GM12872 (cell line): ENCODE data around the gene AFG1L.

ENCODE experiments used
- TF ChIP-seq, protein P1 (sequence below): IDR thresholded peaks from 3 replicates; pipeline ENCODE4 v1.5.1; 2011; ENCODE audit warnings: low read depth, mild to moderate bottlenecking, low read length, moderate library complexity; ENCODE audit not compliant: insufficient read depth

Gene AFG1L

GRCh38 chr6:108454356-108454755 lies 159.5 kb downstream of the AFG1L start:
- TF ChIP-seq, protein P1, sequence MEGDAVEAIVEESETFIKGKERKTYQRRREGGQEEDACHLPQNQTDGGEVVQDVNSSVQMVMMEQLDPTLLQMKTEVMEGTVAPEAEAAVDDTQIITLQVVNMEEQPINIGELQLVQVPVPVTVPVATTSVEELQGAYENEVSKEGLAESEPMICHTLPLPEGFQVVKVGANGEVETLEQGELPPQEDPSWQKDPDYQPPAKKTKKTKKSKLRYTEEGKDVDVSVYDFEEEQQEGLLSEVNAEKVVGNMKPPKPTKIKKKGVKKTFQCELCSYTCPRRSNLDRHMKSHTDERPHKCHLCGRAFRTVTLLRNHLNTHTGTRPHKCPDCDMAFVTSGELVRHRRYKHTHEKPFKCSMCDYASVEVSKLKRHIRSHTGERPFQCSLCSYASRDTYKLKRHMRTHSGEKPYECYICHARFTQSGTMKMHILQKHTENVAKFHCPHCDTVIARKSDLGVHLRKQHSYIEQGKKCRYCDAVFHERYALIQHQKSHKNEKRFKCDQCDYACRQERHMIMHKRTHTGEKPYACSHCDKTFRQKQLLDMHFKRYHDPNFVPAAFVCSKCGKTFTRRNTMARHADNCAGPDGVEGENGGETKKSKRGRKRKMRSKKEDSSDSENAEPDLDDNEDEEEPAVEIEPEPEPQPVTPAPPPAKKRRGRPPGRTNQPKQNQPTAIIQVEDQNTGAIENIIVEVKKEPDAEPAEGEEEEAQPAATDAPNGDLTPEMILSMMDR = no peak

DNA sequence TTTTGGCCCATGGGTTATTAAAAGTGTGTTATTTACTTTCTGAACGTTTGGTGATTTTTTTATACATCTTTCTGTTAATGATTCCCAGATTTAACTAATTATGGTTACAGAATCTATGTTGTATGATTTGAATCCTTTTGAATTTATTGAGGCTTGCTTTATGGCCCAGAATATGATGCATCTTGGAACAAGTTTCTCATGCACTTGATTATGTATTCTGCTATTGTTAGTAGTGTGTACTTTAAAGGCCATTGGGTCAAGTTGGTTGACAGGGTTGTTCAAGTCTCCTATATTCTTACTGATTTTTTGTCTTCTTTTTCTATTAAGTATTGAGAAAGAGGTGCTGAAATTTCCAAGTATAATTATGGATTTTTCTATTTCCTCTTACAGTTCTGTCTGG lies 160.8 kb downstream of the AFG1L start:
- TF ChIP-seq, protein P1 = no peak

GRCh38 chr6:108463784-108464183 lies 168.9 kb downstream of the AFG1L start:
- TF ChIP-seq, protein P1 = no peak

DNA sequence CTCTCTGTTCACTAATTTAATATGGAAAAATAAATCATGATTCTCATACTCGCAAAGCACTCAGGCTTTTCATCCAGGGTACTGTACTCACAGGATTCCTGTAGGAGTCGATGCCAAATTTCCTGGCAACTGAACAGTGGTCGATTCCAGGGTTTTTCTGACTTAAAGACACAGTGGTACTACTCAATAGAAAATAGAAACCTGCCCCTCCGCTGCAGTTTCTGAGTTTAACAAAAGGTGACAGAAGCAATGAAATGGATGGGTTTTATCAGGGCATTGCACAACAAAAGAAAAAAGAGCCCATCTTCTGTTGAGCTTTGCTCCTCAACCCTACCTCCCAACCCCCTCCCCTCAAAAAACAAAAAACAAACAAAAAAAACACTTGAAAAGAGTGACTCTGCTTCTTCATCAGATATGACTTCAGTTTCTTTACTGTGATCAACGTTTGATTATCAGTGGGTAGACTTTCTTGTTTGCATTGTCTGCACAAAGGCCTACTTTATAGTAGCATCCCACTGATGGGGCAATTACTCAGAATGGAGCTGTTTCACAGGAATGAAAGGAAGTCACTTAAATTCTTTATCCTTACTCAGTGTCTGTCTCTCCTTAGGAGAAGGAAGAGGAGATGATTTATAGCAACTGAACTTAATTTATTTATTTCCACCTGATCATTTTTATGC lies 169.7 kb downstream of the AFG1L start:
- TF ChIP-seq, protein P1 = no peak

DNA sequence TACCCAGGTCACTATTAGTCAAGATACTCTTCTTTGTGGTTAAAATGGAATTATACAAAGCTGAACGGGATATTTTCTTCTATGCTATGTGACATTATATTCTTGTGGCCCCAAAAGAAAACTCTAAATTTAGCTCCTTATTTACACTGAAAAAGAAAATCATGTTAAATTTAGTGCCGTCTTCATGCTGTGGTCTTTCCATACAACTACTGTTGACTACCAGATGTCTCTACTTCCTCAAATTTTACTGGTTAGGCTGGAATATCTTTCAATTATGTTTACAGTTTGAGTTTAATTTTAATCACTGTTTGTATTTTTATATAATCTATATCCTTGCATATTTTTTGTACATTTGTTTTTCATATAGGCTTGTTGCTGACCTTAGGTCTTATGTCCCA lies 170.2 kb downstream of the AFG1L start:
- TF ChIP-seq, protein P1 = no peak

GRCh38 chr6:108468346-108468745 lies 173.5 kb downstream of the AFG1L start:
- TF ChIP-seq, protein P1 = no peak

- TF ChIP-seq, protein P1 = no peak
These were observed 174.5 kb downstream of the AFG1L start for GRCh38 chr6:108469316-108469715.
